SW480 (cell line): ENCODE data around the gene VPS41.
"Not testable (repeated sequence)": the region's sequence is repeated elsewhere in the genome, so short reads cannot be mapped to it uniquely, and the experiment has no call there.

Experiments used
- DNase-seq: peaks from one replicate; pipeline ENCODE4 v3.0.0-alpha.2; 2016; ENCODE audit warnings: low spot score

Gene VPS41

DNA sequence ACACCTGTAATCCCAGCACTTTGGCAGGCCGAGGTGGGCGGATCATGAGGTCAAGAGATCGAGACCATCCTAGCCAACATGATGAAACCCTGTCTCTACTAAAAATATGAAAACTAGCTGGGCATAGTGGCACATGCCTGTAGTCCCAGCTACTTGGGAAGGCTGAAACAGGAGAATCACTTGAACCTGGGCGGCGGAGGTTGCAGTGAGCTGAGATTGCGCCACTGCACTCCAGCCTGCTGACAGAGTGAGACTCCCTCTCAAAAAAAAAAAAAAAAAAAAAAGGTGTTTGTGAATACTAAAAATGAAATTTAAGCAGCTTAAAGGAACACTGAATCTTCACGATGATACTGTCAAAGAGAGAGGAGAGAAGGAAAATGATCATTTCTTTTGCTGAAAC is 54.0 kb downstream of the VPS41 start:
- DNase-seq = not testable (repeated sequence)

- no peak for DNase-seq
Observed at GRCh38 chr7:38851321-38851720, 57.7 kb downstream of the VPS41 start.

DNA sequence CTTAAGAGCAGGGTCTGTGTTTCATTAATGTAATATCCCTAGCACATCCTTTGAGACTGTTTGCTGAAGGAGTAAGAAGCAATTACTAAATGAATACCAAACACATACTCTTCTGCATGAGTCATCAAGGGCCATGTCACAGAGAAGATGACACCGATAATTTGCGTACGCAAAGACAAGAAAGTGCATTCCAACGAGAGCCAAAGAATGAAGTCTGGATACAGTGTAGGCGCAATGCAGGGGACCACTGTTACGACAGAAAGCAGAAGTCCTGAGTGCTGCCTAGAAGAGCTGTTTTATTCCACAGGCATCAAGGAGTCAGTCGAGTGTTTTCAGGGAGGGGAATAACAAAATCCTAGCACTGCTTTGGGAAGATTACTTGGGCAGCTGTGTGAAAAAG is 62.7 kb downstream of the VPS41 start:
- no peak for DNase-seq

DNA sequence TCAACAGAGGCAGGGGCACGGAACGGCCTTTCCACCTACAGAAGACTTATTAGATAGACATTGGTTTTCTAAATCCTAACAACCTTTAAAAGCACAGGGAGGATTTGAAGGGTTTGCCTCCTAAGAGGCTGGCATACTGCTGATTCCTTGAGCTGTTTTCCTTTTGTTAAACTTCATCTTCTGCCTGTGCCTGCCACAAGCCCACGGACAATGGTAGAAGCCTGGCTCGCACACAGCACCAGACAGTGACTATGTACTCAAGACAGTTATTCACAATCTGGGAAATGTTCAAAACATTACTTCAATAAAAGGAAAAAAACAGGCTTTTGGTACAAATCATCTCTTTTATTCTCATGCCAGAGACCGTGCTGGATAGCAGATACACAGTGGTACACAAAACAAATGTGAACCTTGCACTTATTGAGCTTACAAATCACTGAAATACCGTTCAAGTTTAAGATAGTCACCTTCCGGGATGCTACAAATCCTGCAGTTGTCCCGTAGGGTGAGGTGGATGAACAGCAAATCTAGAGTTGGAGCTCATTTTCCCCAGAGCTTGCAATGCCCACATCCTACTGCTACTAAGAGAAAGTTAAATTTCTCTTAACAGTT is 63.9 kb downstream of the VPS41 start:
- DNase-seq = no peak

GRCh38 chr7:38842746-38843145 is 66.2 kb downstream of the VPS41 start:
- no peak for DNase-seq

DNA sequence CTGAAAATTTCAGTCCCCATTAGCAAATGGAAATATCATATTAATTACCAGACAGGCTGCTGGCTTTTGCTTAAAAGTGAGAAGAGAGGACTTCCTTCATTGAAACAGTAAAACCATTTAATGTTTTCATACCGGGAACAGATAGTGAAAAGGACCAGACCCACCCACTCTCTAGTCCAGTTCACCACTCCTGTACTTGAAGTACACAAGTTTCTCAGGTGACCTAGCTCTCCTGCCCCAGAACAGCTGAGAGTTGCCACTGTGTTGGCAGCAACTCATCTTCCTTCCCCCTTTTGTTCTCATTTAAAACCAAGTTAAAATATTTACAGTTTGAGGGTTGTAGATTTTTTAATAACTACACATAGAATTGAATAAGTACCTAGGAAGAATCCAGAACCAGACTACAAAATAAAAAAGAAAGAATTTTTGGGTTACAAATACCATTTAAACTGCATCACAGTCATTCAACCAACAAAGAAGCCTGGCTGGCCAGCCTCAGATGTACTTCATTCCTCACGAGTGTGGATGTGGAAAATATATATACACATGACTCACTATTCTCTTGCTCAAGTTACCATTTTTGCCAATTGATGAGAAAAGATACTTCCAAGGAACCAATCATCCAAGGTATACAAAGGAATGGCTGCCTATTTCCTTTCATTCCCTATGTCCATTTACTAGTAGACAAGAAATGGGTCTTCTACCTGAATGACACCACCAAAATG is 68.1 kb downstream of the VPS41 start:
- DNase-seq = no peak

DNA sequence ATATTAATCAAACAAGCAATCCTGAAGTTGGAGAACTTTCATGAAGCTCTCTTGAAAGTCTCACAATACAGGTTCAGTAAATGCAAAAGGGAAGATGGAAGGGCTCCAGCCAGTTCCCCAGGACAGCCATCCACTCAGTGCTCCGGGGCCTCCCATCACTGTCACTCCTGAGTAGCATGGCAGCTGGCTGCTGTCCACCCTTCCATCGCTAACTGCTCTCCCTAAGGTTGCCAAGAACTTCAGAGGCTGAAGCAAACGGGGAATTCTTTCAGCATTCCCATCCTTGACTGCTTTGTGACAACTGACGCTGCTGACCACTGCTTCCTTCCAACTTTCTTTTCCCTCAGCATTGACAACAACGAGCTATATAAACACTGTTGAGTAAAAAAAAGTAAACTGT is 69.1 kb downstream of the VPS41 start:
- no peak for DNase-seq

DNA sequence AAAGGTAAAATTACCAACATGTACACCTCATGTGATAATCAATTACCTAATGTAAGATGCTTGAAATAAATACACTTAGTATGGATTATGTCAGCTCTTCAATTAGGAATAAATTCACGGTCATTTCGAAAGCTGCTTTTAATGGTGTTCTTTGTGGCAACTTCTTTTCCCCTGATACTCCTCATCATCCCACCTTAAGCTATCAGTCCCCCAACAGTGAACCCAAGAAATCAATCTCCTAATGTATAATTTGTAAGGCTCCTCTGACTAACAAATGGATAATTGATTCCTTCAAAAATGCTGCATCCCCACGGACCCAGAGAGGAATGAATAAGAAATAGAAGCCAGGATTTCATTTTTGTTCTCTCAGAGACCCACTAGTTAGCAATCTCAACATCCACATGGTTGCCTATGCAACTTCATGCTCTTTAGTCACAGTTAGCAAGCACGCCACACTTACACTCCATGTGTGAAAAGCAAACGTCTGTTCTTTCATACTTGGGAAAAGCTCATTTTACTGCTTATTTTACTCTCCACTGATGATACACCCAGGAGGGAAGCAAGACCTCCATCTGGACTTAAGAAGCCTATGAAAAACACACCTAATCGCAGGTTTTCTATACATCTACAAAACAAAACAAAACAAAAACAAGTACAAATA is 70.1 kb downstream of the VPS41 start:
- DNase-seq = no peak

DNA sequence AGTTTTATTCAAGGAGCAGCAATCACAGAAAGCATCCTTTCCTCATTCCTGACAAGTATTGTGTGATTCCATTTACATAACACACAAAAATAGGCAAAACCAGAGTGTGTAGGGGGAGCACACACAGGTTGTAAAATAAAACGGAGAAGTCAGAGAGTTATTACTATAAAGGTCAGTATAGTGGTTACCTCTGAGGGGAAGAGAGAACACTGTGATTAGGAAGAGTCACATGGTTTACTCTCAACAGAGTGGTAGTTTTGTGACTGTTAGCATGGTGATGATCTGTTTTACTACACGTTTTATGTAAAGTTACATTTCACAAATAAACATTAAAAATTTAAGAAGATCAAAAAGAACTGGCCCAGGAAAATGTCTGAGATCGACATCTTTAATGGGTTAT is 74.6 kb downstream of the VPS41 start:
- DNase-seq = no peak

DNA sequence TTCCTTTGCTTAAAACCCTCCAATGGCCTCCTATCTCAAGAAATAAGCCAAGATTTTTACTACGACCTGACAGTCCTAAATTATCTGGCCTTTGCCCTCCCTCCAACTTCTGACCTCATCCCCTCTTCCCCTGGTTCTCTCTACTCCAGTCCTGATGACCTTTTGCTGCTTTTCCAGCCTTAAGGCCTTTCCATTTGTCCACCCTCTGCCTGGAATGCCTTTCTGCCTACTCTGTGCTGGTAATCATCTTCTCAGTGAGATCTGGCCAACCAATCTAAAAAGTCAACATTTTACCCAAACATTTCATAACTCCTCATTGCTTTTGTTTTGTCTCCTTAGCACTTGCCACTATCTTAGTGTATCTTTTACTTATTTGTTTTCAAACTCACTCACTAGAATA is 75.7 kb downstream of the VPS41 start:
- no peak for DNase-seq

- no peak for DNase-seq
Observed at GRCh38 chr7:38831259-38831996, 77.6 kb downstream of the VPS41 start.

DNA sequence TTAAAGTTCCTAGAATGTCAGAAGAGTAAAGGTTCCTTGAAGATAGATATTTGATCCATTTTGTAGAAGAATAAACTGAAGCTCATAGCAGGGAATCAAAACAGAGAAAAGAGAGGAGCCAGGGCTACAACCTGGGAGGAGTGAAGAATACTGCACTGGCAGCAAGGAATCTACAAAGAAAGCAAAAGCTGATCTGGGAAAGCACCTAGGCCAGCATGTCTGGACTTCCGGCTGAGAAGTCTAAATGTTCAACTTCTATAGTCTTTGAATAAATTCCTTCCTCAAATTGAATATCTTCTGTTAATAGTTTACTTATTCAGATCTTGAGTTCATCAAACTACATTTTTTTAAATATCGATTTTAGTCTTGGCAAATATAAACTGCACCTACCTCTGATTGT is 78.2 kb downstream of the VPS41 start:
- DNase-seq = no peak

- DNase-seq = no peak
Observed at GRCh38 chr7:38829488-38830165, 79.4 kb downstream of the VPS41 start.

GRCh38 chr7:38828026-38828425 is 81.0 kb downstream of the VPS41 start:
- DNase-seq = no peak

DNA sequence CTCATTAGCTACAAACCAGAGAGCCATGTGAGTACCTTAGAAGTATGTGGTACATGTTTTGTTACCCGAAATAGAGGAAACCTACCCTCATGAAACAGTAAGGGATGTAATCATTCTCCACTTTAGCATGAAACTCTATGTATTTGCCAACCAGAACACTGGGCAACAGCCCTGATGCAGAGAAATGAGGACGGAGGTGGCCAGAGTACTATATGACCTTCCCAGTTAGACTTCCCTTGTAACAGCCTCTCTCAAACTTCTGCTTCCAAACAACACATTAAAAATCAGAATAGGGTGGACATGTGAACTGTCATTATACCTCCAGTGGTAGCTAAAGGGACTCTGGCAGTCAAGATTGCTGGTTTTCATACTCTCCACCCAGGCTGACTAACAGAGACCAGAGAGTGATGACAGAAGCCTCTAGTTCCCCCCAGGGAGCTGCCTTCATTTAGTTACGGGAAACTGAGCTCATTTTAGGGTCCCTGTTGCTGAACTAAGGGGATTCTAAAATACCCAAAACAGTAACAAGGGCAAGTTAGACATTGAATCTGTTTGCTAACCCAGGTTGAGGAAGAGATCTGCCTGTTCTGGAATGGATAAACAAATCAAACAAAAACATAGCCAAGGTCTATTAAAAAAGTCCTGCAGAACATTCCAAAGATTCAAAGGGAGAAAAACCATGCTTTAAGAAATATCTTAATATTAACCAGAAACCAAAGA is 83.1 kb downstream of the VPS41 start:
- no peak for DNase-seq

GRCh38 chr7:38824948-38825347 is 84.0 kb downstream of the VPS41 start:
- DNase-seq = no peak

GRCh38 chr7:38822549-38822948 is 86.4 kb downstream of the VPS41 start:
- DNase-seq = no peak

DNA sequence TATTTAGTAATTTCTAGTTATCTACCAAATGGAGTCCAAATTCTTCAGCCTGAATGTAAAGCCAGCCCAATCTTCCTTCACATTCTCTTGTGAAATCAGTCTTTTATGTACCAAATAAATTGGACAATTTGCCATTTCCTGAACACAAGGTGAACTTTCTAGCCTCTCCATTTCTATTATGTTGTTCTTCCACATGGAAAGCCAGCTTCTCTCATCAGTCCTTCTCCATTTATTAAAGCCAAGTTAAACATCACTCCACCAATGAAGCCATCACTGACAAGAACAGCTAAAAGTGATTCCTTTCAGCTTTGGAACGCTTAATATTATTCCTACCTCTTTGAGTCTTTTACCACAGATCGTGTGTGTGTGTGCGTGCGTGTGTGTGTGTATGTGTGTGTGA is 88.4 kb downstream of the VPS41 start:
- no peak for DNase-seq

DNA sequence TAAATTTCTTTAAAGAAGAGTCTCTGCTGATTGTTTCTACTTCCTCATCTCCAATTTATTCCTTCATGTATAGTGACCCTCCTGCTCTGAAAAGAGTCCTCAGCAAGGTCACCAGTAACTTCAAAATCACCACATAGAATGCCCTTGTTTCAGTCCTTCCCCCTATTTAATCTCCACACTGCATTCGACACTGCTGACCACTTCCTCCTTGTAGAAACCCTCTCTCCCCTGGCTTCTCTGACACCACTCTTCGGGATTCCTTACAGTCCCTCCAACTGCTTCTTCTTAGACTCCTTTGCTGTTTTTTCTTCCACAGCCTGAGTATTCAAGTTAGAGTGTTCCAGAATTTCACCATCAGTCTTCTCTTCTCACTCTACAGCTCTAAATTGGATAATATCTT is 89.5 kb downstream of the VPS41 start:
- DNase-seq = no peak

- DNase-seq = no peak
Observed at GRCh38 chr7:38817526-38817925, 91.5 kb downstream of the VPS41 start.

DNA sequence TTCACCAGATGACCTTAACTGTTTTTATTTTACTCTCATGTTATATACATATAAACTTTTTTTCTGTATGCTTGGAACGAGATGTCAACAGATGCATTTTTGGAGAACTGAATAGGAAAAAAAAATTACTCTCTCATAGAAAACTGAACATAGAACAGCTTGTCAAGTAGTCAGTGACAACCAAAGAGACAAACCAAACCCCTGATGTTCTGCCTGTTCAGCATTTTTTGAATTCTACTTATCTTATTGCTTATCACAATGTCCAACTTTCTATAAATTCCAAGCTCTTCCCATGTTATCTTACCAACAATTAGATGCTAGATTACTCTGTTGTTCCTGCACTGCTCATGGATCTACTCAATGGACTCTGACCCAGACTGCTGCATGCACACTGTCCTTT is 95.2 kb downstream of the VPS41 start:
- no peak for DNase-seq

DNA sequence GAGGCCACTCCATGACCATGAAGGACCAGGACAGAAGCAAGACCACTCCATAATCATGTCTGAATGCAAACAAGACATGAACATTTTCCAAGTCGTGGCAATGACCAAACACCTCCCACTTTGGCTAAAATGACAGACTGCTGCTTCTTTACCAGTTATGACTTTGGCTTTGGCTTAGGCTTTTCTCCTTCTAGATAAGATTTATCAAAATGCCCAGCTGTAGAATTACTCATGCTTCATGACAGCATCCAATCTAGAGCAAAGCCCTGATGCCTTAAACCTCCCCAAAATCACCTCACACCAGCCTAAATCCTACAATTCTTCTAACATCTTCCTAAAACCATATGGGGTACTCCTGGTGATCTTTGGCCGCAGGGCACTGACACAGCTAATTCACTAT is 102.1 kb downstream of the VPS41 start:
- no peak for DNase-seq
